SK-MEL-5 (cell line): ENCODE results near the gene LRRC3B. TPM values are rescaled to one million over a fixed set of nuclear protein-coding genes. Genes with fewer than 3 reads are reported as not detected.

Experiments
- DNase-seq: peaks from one replicate; pipeline ENCODE4 v3.0.0-alpha.2; 2016; ENCODE audit warnings: low read depth, low spot score
- in situ Hi-C: cut with HindIII; loops from 2 replicates; pipeline ENCODE4 v1.10.0; 2016; ENCODE audit warnings: low sequenced_read_pairs, high pct_unique_total_duplicates, low pct_unique_long_range_greater_than_20kb
- total RNA-seq: library from RNA; depleted of rRNA; stranded (reverse); fragments of >200 nt; shearing (Covaris generic); gene quantifications from 2 replicates; pipeline ENCODE4 v1.2.3, GENCODE V29; 2014

LRRC3B gene
- total RNA-seq, 1 experiment from 2014 or later: not detected

DNA sequence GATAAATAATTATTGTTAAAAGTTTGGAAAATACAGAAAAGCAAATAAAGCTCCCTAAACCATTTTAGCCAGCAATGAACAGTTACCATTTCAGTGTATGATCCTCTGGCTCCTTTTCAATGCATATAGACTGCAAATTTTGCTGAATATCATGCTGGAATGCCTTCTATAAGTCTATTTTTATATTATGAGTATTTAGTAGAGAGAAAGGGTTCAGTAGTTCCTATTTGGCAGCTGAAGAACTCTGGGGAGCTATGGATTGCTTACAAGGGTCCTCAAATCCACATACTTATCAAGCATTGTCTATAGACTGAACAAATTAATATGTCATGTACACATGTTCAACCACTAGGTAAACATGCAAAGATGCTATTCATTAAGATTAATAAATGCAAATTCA, 46.1 kb downstream of the LRRC3B start:
- no peak for DNase-seq
- in situ Hi-C loops: no loop called here

DNA sequence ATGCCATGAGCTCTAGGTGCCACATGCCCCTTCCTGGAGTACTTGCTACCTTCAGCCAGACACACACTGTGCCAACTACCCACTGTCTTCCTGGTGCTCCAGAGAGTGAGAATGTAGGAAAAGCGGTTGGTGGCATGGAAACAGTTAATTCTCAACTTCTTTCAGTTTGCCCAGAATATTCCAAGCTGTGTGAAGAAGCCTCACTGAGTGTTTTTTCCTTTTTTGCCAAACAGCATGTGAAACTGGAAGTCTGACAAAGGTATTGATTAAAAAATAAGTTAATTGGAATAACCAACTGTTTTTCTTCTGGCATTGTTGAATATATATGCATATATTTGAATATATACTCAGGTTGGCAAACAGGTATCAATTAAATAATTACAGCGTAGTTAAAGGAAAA, 52.8 kb downstream of the LRRC3B start:
- DNase-seq: no peak
- in situ Hi-C loops: no loop called here

DNA sequence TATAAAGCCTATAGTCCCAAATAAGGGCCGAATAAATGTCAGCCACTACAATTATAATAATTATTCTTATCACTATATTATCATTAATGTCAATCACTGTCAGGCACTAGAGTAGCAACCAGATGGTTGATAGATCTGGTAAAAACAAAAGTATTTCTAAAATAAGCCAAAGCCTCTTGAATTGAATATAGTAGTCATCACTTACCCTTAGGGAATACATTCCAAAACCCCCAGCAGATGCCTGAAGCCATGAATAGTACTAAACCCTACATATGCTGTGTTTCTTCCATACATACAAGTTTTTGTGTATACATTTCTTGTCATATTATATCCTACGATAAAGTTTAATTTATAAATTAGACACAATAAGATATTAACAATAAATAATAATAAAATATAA, 59.1 kb downstream of the LRRC3B start:
- no peak for DNase-seq

DNA sequence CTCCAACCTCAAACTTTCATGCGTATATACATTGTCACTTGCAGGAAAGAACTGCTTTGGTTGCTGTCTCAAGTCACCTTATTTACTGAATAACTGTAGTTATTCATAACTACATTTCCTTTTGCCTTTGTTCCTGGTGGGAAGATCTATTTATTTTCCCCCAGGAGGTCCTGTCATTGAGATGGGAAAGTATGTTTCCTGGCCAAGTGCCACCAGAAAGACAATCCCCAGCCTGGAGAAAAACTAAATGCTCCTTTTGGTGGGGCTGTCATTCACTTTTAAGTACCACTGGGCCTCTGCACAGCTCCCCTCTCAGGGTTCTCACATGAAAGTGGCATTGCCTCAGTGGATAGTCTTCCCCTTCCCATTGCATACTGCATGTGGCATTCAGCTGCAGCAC, 59.8 kb downstream of the LRRC3B start:
- in situ Hi-C loops: no loop called here
- no peak for DNase-seq

More for the DNA sequence above, 59.1 kb downstream of the LRRC3B start:
- in situ Hi-C loops: no loop called here

DNA sequence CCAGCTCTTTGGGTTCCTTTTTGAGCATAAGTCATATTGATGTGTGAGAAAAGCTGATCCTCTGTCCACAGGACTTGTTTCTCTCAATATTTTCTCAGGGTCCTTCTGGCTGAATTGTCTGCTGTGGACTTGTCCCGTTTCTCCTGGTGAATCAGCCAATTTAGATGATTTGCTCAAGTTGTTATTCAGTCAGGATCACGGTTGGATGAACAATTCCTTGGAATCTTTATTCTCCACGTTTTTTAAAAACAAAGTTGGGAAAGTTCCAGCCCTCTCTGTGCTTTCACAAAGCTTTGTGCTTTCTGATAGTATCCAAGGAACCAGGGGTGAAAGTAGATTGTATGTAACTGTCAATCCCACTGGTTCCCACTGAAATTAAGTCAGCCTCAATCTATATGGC, 61.3 kb downstream of the LRRC3B start:
- in situ Hi-C loops: no loop called here

DNA sequence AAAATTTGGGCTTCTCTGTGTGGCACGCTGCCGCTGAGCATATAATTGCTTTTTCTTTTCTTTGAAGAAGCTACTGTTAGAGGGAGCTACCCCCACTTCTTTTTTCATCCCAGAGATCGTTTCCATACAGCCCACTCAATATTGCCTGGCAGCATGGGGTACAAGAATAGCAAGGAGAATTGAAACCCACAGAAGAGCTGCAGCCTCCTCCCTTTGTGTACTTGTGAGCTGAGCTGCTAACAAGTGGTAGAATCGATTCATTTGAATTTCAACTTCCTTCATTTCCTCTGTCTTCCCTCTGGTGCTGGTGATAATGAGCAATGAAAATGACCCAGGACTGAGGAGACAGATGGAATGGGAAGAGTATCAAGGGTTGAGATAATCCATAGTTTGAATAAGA, 64.9 kb downstream of the LRRC3B start:
- no peak for DNase-seq
- in situ Hi-C loops: no loop called here

More for the DNA sequence above, 61.3 kb downstream of the LRRC3B start:
- no peak for DNase-seq

DNA sequence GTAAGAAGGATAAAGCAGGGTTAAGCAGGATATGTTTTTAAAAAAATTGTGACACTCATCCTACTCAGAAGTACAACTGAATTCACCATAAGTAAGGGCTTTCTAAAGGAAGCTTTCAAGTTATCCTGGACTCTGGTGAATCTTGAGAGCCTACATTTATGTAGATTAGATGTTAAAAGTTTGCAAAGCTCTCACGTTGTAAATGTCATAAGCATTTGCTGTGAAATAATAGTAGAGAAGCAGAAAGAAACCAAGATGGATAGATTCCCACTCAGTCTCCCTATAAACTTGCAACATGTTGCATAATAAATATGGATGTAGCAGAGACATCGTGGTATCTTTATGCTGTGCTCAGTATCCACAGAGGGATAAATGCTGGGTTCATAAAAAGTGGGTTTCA, 77.0 kb downstream of the LRRC3B start:
- in situ Hi-C loops: no loop called here
- DNase-seq: no peak

DNA sequence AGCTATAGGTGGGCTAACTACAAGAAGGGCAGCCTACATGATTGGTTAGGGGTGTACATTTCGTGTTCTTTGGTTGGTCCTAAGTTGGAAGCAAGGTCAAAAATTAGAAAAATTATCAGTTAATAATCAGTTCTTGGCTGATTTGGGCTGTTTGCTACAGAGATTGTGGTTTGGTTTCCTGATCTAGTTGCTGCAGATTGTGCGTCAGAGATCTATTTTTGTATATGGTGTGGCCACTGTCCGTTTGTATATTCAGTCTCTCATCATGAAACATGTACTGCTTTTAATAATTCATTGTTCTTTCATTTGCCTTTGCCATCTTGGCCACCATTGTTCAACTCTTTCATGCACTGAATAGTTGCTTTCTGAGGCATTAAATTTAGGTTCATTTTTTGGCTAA, 80.9 kb downstream of the LRRC3B start:
- in situ Hi-C loops: no loop called here
- DNase-seq: no peak

DNA sequence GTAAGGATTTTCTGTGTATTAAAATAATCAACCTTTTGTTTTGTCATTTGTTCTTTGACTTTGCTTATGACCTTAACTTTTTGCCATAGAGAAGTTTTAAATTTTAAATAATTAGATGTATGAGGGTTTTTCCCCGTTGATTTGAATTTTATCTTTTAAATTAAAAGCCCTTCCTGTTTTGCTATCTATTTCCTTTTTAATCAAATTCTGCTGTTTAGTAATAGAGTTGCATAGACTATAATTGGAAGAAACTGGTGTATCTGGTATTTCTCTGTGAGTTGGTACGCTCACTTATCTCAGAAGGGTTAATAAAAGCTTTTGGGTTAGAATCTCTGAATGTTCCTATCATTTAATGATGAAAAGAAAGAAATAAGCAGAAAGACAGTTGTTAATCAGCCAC, 82.2 kb downstream of the LRRC3B start:
- in situ Hi-C loops: no loop called here
- DNase-seq: no peak

DNA sequence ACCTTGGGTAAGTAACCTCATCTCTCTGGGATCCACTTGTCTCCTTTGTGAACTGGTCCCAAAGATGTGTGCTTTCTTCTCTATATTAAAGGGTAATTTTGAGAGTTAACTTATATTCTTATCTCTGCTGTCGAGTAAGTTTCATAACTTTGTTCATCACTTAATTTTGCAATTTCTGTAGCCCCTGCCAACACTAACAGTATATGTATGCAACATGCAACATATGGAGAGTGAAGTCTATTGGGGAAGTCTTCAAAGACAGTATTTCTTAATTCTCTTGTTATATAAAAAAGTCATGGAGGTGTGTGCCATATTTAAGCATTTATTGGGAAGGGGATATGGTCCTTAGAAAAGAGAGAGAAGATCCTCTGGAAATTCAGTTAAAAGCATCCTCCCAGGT, 85.9 kb downstream of the LRRC3B start:
- in situ Hi-C loops: no loop called here
- no peak for DNase-seq

DNA sequence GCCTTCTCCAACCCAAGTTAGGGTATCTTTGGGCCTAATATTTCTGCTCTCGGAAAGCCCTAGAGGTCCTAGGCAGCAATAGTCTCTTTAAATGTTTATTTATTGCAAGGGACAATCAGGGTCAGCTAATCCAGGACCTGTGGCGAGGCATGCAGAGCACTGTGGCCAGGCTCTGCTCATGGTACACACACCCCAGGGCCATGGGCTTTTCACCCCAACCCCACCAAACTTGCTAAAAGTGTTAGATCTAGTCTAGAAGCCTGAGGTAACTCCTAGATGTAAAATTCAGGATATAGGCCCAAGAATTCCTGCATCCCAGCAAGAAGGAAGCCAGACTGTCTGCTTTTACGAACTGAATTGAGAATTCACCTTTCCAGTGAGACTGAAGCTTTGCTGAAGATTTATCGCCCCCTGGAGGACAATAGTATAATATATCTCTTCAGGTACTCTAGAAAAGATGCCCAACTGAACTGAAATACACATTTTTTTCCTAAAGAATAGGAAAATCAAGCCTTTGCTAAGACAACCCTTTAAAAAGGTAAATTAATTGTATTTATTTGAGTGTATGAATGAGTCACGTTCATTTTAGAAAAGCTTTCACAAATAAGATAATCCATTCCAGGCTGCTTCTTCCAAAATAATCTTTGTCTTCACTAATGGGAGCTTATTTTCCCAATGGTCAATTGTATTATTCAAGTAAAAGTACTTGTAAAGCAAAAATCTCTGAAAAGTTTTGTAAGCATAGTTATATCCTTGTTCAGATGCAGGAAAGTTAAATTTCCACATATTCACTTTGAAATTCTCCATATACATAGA, 89.8 kb downstream of the LRRC3B start:
- in situ Hi-C loops: no loop called here
- peak; percentile 61 for DNase-seq

DNA sequence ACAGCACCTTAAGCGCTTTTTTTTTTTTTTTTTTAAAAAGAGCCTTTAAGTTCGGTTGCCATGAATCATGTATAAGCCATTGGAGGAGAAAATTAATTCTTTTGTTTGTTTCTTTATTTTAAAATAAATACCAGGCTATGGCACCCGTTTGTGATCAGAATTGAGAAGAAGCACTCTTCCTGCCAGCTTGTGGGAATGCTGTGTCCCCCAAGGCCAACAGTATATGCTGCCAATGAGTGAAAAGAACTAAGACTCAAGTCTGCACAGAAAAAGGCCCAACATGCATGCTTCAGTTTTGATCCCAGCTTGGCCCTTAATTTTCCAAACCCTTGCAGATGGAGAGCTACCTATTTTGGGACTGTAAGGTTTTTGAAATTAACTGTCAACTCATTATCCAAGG, 90.5 kb downstream of the LRRC3B start:
- in situ Hi-C loops: no loop called here
- no peak for DNase-seq

DNA sequence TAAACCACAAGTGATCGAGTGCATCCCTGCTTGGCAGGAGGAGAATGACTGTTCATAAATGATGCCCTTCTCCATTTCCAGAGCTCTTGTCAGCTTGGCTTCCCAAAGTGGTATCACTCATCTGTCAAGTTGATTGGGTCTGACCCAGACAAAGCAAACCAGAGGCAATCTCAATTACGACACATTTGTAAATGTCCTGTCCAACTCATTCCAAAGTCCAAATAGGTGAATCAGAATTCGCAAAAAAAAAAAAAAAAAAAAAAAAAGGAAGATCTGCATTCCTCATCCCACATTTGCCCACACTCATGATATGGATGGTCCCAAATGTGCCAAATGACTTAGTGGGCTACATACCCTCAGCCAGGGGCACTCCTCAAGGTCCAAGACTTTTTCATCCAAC, 91.9 kb downstream of the LRRC3B start:
- no peak for DNase-seq
- in situ Hi-C loops: no loop called here

DNA sequence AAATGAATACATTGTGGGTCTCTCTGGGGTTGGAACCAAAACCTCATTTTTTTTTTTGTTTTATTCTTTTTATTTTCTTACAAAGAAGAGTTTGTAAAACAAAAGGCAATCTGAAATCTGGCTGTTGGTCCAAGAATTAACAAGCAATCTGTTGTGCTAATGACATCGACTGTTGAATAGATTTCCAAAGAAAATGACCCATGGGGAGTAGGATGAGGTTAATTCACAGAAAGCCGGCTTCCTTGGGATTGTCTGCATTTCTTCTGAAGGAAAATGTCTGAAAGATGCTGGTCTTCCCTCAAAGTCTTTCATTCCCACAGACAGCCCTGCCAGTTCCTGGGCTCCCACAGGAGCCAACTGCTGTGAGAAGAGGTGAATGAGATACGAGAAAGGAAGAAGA, 92.9 kb downstream of the LRRC3B start:
- in situ Hi-C loops: no loop called here
- DNase-seq: no peak

DNA sequence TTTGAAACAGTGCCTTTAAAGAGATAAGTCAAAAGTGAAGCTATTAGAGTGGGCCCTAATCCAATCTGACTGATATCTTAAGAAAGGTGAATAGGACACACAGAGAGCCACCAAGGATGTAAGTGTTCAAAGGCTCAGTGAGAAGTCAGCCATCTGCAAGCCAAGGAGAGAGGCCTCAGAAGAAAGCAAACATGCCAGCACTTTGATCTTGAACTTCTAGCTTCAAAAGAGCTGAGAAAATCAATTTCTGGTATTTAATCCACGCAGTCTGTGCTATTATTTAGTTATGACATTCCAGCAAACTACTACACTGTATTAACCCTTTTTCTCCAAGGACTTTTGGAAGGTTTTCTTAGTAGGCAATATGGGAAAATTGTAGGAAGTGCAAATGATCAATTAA, 95.7 kb downstream of the LRRC3B start:
- in situ Hi-C loops: no loop called here
- DNase-seq: no peak

DNA sequence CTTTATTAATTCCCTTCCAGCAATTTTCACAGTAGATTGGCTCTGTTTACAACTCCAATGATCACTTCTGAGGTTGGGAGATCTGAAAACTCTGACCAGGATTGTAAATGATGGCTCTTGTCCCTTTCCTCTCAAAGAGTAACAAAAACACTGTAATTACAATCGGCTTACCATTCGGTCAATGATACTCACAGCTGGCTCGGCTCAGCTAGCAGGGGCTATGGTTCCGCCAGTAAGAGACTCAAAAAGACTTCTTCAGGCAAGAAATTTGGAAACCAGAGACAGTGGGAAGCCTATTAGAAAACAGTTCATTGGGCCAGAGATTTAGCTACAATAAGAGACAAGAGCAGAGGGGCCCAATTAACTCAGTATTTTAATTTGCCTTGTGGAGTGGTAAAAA, 96.6 kb downstream of the LRRC3B start:
- no peak for DNase-seq
- in situ Hi-C loops: no loop called here

DNA sequence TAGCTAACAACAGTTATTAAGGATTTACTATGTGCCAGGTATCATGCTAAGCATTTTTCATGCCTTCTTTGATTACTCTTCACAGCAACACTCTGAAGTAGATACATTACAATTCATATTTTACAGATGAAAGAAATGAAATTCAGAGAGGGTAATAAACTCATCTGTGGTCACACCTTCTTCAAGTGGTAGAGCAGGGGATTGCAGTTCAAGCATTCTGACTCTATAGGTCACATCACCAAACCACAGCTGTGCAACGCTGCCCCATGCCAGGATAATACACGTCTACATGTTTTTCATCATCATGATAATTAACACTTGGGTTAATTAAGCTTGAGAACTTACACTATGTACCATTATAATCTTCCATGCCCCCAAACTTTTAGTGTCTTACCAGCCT, 98.5 kb downstream of the LRRC3B start:
- in situ Hi-C loops: no loop called here
- DNase-seq: no peak

DNA sequence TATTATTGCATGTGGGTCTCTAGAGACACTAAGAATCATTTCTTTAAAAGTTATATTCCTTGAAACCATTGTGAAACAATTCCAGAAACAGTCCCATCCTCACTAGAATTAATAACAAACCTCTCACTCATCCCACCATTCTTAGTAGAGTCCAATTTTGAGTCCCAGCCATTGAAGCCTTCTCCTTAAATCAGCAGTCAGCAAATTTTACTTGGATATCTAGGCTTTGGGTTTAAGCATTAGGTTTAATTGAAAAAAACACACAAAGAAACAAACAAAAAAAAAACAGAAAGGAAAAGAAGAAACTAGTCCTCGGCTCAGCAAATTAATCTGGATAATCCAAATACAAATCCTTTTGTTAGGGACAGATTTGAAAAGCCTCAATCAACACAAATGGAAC, 109.3 kb downstream of the LRRC3B start:
- in situ Hi-C loops: no loop called here
- no peak for DNase-seq

DNA sequence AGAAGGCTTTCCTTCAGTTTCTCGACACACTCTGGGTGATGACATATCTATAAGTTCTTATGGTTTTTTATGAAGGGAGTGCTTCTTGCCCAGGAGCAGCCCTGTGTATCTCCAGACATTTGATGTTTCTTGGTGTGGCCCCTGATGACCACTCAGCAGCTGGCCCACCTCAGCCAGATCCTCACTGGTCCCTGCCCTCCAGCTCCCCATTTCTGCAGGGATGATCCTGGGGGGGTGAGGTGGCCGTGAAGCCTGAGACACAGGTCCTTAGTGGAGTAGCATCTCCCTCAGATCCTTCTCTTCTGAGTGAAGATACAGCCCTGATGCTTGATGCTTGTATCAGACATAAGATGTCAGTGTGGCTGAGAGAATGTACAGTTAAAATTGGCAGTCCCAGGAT, 127.7 kb downstream of the LRRC3B start:
- in situ Hi-C loops: no loop called here

DNA sequence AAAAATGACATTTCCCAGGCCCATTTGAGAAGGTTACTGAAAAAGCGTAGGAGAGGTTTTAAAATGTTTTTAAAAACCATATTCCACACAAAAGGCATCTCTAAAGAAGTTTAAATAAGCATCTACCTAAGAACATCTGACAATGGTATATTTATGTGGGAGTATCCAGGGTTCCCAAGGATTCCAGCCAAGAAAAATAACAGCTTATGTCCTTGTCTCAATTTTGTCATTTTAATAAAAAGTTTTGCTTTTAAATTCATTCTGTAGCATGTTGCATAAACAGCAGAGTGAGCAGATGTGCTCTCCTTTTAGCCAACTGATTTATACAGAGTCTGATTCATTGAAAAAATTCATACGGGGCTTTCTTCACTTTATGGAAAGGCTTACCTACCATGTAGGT, 129.9 kb downstream of the LRRC3B start:
- in situ Hi-C loops: no loop called here

More for the DNA sequence above, 127.7 kb downstream of the LRRC3B start:
- no peak for DNase-seq

More for the DNA sequence above, 129.9 kb downstream of the LRRC3B start:
- DNase-seq: no peak
